ENCODE results near the gene SFSWAP. TPM values are rescaled to one million over a fixed set of nuclear protein-coding genes. Genes with fewer than 3 reads are reported as not detected.
A peak's percentile ranks its signal among the peaks of the same experiment; 100 is the strongest.
"Not testable (repeated sequence)": the region's sequence is repeated elsewhere in the genome, so short reads cannot be mapped to it uniquely, and the experiment has no call there.

SFSWAP gene
- polyA plus RNA-seq, 3 donors = 7.3 to 33.0 (median 10.7) TPM

- H3K27me3 Mint-ChIP-seq (ENCODE audit: low read depth in 3 of 3) = peaks cover 8 to 20% (median 8%) of the 10 kb centered on the region in 3 donors
- H3K9ac ChIP-seq (ENCODE audit: insufficient read depth, low read length, poor library complexity, severe bottlenecking) = no peak overlapping the region
- intact Hi-C loops (cut with micrococcal nuclease) = no loop called here
- no peak overlapping the region for H3K4me3 ChIP-seq (replicated peaks in 1 of 3; ENCODE audit: low read depth in 2 of 3, low read length in 3 of 3)
- H3K4me1 ChIP-seq (ENCODE audit: control insufficient read depth in 1 of 2, insufficient read depth in 2 of 2, low read length in 2 of 2) = peaks cover 19 to 22% of the 10 kb centered on the region in 2 donors
- DNase-seq = no peak
- H3K9me3 Mint-ChIP-seq = peaks cover 0 to 11% (median 6%) of the 10 kb centered on the region in 7 donors
- peaks cover 0 to 3% of the 10 kb centered on the region in 2 donors for H3K27me3 ChIP-seq (ENCODE audit: control insufficient read depth in 2 of 2, insufficient read depth in 2 of 2, low read length in 2 of 2)
- H3K27ac ChIP-seq (ENCODE audit: low read depth in 1 of 2, low read length in 2 of 2) = no peak overlapping the region
- no peaks in the 10 kb centered on the region for H4K20me1 ChIP-seq (ENCODE audit: insufficient read depth, low read length)
- no peak overlapping the region for H3K27ac Mint-ChIP-seq
- no peaks in the 10 kb centered on the region for H3K36me3 ChIP-seq (replicated peaks in 1 of 2; ENCODE audit: control insufficient read depth in 1 of 2, insufficient read depth in 2 of 2, low read length in 2 of 2)
- TF ChIP-seq CTCF (IDR thresholded peaks at IDR 0.05) = no peak
- 96% methylated on average over 13 of the region's 21 CpGs for WGBS (ENCODE audit: insufficient coverage)
- no peaks in the 10 kb centered on the region for H3K79me2 ChIP-seq (ENCODE audit: insufficient read depth, low read length)
- peaks cover 0 to 8% of the 10 kb centered on the region in 2 donors for H3K9me3 ChIP-seq (replicated peaks in 1 of 2; ENCODE audit: control insufficient read depth in 1 of 2, insufficient read depth in 1 of 2, low read length in 2 of 2)
- no peak overlapping the region for H3K4me2 ChIP-seq (replicated peaks; ENCODE audit: extremely low read depth, low read length, poor library complexity, severe bottlenecking)
- H3K4me1 Mint-ChIP-seq = peaks cover 20% of the 10 kb centered on the region
- H3K4me3 Mint-ChIP-seq = peak overlapping the region in 1 of 2 donors; percentile 28
- no peak overlapping the region for H2AFZ ChIP-seq (ENCODE audit: insufficient read depth, low read depth, low read length, poor library complexity, severe bottlenecking)
- peaks cover 0 to 3% of the 10 kb centered on the region in 2 donors for H3K36me3 Mint-ChIP-seq
Observed at GRCh38 chr12:131675126-131676080, 35.5 kb upstream of the SFSWAP start.

GRCh38 chr12:131676544-131676943 is 34.3 kb upstream of the SFSWAP start:
- Histone ChIP-seq H3K27me3 (ENCODE audit: control insufficient read depth in 2 of 2, insufficient read depth in 2 of 2, low read length in 2 of 2) (peaks cover 0 to 5% of the 10 kb centered on the region in 2 donors), H2AFZ (ENCODE audit: insufficient read depth, low read depth, low read length, poor library complexity, severe bottlenecking) (no peak overlapping the region), H3K9me3 (replicated peaks in 1 of 2; ENCODE audit: control insufficient read depth in 1 of 2, insufficient read depth in 1 of 2, low read length in 2 of 2) (peaks cover 0 to 8% of the 10 kb centered on the region in 2 donors), H3K27ac (ENCODE audit: low read depth in 1 of 2, low read length in 2 of 2) (no peak overlapping the region), H3K36me3 (replicated peaks in 1 of 2; ENCODE audit: control insufficient read depth in 1 of 2, insufficient read depth in 2 of 2, low read length in 2 of 2) (no peaks in the 10 kb centered on the region), H3K4me2 (replicated peaks; ENCODE audit: extremely low read depth, low read length, poor library complexity, severe bottlenecking) (no peak overlapping the region), H3K4me1 (ENCODE audit: control insufficient read depth in 1 of 2, insufficient read depth in 2 of 2, low read length in 2 of 2) (peaks cover 23 to 26% of the 10 kb centered on the region in 2 donors), H4K20me1 (ENCODE audit: insufficient read depth, low read length) (no peaks in the 10 kb centered on the region), H3K9ac (ENCODE audit: insufficient read depth, low read length, poor library complexity, severe bottlenecking) (no peak overlapping the region), H3K4me3 (replicated peaks in 1 of 3; ENCODE audit: low read depth in 2 of 3, low read length in 3 of 3) (no peak overlapping the region), H3K79me2 (ENCODE audit: insufficient read depth, low read length) (no peaks in the 10 kb centered on the region)
- H3K9me3 Mint-ChIP-seq = peaks cover 0 to 11% (median 6%) of the 10 kb centered on the region in 7 donors
- no peak overlapping the region for H3K27ac Mint-ChIP-seq
- H3K36me3 Mint-ChIP-seq = peaks cover 0 to 3% of the 10 kb centered on the region in 2 donors
- TF ChIP-seq CTCF (IDR thresholded peaks at IDR 0.05) = no peak
- intact Hi-C loops (cut with micrococcal nuclease) = no loop called here
- 81% methylated on average over 7 of the region's 7 CpGs for WGBS (ENCODE audit: insufficient coverage)
- no peak for DNase-seq
- peaks cover 11 to 23% (median 16%) of the 10 kb centered on the region in 3 donors for H3K27me3 Mint-ChIP-seq (ENCODE audit: low read depth in 3 of 3)
- peaks cover 20% of the 10 kb centered on the region for H3K4me1 Mint-ChIP-seq
- no peak overlapping the region for H3K4me3 Mint-ChIP-seq

- H3K36me3 Mint-ChIP-seq; H3K27ac Mint-ChIP-seq; intact Hi-C loops (cut with micrococcal nuclease); H3K4me3 Mint-ChIP-seq; H4K20me1 ChIP-seq (ENCODE audit: insufficient read depth, low read length); H3K79me2 ChIP-seq (ENCODE audit: insufficient read depth, low read length); H3K36me3 ChIP-seq (replicated peaks in 1 of 2; ENCODE audit: control insufficient read depth in 1 of 2, insufficient read depth in 2 of 2, low read length in 2 of 2); H3K9ac ChIP-seq (ENCODE audit: insufficient read depth, low read length, poor library complexity, severe bottlenecking); H2AFZ ChIP-seq (ENCODE audit: insufficient read depth, low read depth, low read length, poor library complexity, severe bottlenecking); H3K4me3 ChIP-seq (replicated peaks in 1 of 3; ENCODE audit: low read depth in 2 of 3, low read length in 3 of 3); H3K27me3 ChIP-seq (ENCODE audit: control insufficient read depth in 2 of 2, insufficient read depth in 2 of 2, low read length in 2 of 2); DNase-seq; H3K27ac ChIP-seq (ENCODE audit: low read depth in 1 of 2, low read length in 2 of 2); H3K9me3 ChIP-seq (replicated peaks in 1 of 2; ENCODE audit: control insufficient read depth in 1 of 2, insufficient read depth in 1 of 2, low read length in 2 of 2); H3K4me2 ChIP-seq (replicated peaks; ENCODE audit: extremely low read depth, low read length, poor library complexity, severe bottlenecking): not testable (repeated sequence)
- Mint-ChIP-seq H3K9me3 (peaks cover 0 to 11% (median 6%) of the 10 kb centered on the region in 7 donors), H3K27me3 (ENCODE audit: low read depth in 3 of 3) (peaks cover 11 to 23% (median 21%) of the 10 kb centered on the region in 3 donors), H3K4me1 (peaks cover 25% of the 10 kb centered on the region)
- peaks cover 29 to 31% of the 10 kb centered on the region in 2 donors for H3K4me1 ChIP-seq (ENCODE audit: control insufficient read depth in 1 of 2, insufficient read depth in 2 of 2, low read length in 2 of 2)
- 100% methylated on average over 1 of the region's 6 CpGs for WGBS (ENCODE audit: insufficient coverage)
Observed at GRCh38 chr12:131677067-131677466, 33.8 kb upstream of the SFSWAP start.

Data from CD14-positive monocyte (primary cell).